Suprapubic skin (tissue), 3 donors: ENCODE measurements around the gene PRDM10.

Experiments
- POLR2A ChIP-seq, 2 donors: fragments of 450-650 bp; IDR thresholded peaks; one replicate each; pipeline ENCODE4 v1.6.1; 2017; ENCODE audit warnings: antibody characterized with exemption in 2 of 2, mild to moderate bottlenecking in 2 of 2, moderate library complexity in 2 of 2
- TF ChIP-seq, protein P1 (sequence below), 2 donors: fragments of 200-600 bp in 1 of 2; fragments of 450-650 bp in 1 of 2; sonication (generic) in 1 of 2; IDR thresholded peaks; one replicate each; pipeline ENCODE4 v1.5.1; 2016 to 2019; ENCODE audit warnings: antibody characterized with exemption in 2 of 2, mild to moderate bottlenecking in 1 of 2, moderate library complexity in 1 of 2

DNA sequence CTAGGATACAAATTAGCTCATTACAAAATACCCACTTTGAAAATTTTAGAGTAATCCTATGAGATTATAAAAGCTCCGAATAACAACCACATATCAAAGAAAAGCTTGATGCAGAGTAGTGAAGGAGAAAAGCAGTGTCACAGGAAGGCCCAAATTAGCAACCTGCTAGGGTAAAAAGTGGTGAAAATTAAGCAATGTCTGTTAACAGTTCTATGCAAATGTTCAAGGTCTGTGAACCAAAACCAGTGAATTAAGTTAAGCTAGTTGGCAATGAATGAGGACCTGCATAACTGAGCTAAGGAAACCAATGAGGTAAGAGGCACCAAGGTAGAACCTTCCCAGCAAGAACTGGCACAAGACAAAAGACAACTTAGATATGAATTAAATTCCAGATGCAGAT lies 29.6 kb downstream of the PRDM10 start:
- no peak for TF ChIP-seq POLR2A (IDR thresholded peaks at IDR 0.05)
- TF ChIP-seq, protein P1, sequence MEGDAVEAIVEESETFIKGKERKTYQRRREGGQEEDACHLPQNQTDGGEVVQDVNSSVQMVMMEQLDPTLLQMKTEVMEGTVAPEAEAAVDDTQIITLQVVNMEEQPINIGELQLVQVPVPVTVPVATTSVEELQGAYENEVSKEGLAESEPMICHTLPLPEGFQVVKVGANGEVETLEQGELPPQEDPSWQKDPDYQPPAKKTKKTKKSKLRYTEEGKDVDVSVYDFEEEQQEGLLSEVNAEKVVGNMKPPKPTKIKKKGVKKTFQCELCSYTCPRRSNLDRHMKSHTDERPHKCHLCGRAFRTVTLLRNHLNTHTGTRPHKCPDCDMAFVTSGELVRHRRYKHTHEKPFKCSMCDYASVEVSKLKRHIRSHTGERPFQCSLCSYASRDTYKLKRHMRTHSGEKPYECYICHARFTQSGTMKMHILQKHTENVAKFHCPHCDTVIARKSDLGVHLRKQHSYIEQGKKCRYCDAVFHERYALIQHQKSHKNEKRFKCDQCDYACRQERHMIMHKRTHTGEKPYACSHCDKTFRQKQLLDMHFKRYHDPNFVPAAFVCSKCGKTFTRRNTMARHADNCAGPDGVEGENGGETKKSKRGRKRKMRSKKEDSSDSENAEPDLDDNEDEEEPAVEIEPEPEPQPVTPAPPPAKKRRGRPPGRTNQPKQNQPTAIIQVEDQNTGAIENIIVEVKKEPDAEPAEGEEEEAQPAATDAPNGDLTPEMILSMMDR (IDR thresholded peaks at IDR 0.05): no peak
